Mesodermal cell (in vitro differentiated cells): Measurements from ENCODE around the gene PRPF18.

Source experiments
- H3K27ac ChIP-seq: 2 replicates; pipeline ENCODE4 v1.7.0; 2013; ENCODE audit warnings: mild to moderate bottlenecking, low read depth, low read length, moderate library complexity; ENCODE audit not compliant: severe bottlenecking
- H3K36me3 ChIP-seq: 2 replicates; pipeline ENCODE4 v1.7.1; 2013; ENCODE audit warnings: mild to moderate bottlenecking, low read length, moderate library complexity; ENCODE audit not compliant: control insufficient read depth, insufficient read depth
- H3K4me1 ChIP-seq: one replicate; pipeline ENCODE4 v1.7.1; 2013; ENCODE audit warnings: mild to moderate bottlenecking, low read length; ENCODE audit not compliant: insufficient read depth, control insufficient read depth, poor library complexity, severe bottlenecking
- H3K4me3 ChIP-seq: 2 replicates; pipeline ENCODE4 v1.7.0; 2013; ENCODE audit warnings: low read length, control low read depth, mild to moderate bottlenecking; ENCODE audit not compliant: insufficient read depth, poor library complexity, severe bottlenecking; ENCODE audit errors: extremely low read depth
- H3K9me3 ChIP-seq: 2 replicates; pipeline ENCODE4 v1.7.1; 2013; ENCODE audit warnings: mild to moderate bottlenecking, low read length, moderate library complexity; ENCODE audit not compliant: control insufficient read depth
- whole genome bisulfite sequencing, 2 experiments: methylation state at CpG; one replicate each; pipeline ENCODE4 v1.1.5; 2013; ENCODE audit warnings: missing lambda C conversion rate in 2 of 2; ENCODE audit not compliant: insufficient coverage in 2 of 2; 5-methylcytosine and 5-hydroxymethylcytosine counted together

PRPF18 gene

DNA sequence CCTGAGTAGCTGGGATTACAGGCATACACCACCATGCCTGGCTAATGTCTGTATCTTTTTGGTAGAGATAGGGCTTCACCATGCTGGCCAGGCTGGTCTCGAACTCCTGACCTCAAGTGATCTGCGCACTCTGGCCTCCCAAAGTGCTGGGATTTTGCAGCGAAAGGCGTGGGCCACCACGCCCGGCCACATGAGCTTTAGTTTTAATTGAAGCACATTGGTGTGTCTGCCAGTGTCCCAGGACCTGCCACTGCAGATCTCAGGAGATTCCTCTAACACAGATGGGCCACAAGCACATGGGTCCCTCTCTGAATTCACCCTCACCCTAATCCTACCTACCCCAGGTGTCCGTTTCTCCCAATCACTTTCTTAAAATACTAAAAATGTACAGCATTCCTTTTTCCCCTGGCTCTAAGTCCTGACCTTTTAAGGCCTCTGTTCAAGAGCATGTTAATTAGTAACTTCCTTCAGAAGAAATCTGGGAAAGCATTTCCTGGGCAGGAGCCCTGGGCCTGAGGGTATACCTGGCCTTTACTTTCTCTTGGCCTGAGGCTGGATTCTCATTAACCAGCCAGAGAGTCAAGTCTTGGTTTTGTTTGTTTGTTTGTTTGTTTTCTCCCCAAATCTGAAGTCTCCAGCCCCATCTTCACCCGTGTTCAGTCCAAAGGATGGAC lies 82.6 kb downstream of the PRPF18 start:
- 97% methylated on average over 7 of the region's 8 CpGs for WGBS, 2 experiments
- no peaks in the 10 kb centered on the region for H3K9me3 ChIP-seq
- peaks cover 97% of the 10 kb centered on the region for H3K36me3 ChIP-seq
- no peak overlapping the region for H3K4me3 ChIP-seq
- H3K4me1 ChIP-seq, result peaks cover 16% of the 10 kb centered on the region
- H3K27ac ChIP-seq, result no peak overlapping the region

DNA sequence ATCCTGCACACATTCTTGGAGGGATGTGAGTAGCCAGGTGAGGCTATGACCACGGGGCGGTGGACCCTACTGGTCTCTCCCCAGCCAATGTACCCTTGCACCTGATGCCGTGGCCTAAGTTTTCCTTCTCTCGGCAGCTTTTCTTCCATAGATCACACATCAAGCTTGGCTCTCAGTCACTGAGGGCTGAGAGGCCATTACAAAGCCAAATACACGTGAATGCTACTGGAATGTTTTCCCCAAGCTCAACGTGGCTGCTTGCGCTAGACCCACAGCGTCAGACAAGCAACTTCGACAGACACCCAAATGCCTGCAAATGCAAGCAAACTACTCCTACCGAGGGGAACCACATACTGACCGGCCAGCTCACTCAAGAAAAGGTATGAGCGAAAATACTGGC lies 83.1 kb downstream of the PRPF18 start:
- Histone ChIP-seq H3K9me3 (no peaks in the 10 kb centered on the region), H3K4me3 (no peak overlapping the region), H3K27ac (no peak overlapping the region), H3K4me1 (peaks cover 16% of the 10 kb centered on the region), H3K36me3 (peaks cover 97% of the 10 kb centered on the region)
- WGBS, 2 experiments, result 95 to 98% methylated on average over 9 to 11 of the region's 12 CpGs

DNA sequence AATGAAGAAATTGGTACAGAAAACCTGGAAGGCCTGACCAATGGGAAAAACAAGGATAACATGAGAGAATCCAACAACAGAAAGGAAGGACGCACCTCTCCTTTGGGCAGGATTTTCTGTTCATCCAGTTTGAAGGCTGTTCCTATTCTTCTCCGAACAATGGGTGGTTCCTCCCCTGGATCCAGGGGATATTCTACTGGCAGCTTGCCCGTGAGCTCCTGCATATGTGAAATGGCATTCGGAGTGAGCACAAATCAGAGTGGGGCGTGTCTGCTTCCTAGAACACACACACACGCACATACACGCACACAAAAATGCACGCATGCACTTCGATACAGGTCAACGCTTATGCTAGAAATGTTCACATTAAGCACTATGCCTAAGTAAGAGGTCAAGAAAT lies 83.5 kb downstream of the PRPF18 start:
- WGBS, 2 experiments, result 88 to 91% methylated on average over 7 to 10 of the region's 10 CpGs
- H3K36me3 ChIP-seq, result peaks cover 95% of the 10 kb centered on the region

DNA sequence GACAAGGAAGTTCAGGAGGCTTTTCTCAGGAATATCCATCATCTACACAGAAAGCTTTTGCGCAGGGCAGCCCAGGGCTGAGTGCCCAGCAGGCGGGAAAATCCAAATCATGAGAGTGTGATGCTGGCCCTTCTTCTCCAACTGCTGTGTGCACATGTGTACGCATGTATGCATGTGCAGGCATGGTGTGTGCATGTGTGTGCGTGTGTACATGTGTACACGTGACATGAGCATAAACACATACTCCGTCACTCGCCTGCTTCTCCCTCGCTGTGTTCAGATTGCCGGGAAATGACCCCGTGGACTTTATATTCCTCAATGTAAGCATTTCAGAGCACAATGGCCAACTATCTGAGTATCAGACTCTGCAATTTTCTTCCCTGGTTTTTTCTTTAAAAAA lies 85.1 kb downstream of the PRPF18 start:
- peaks cover 94% of the 10 kb centered on the region for H3K36me3 ChIP-seq
- H3K4me3 ChIP-seq, result no peak overlapping the region
- no peaks in the 10 kb centered on the region for H3K9me3 ChIP-seq
- peak overlapping the region; percentile 33 for H3K27ac ChIP-seq
- WGBS, 2 experiments, result 92 to 99% methylated on average over 8 to 9 of the region's 10 CpGs
- peaks cover 16% of the 10 kb centered on the region for H3K4me1 ChIP-seq

More for the DNA sequence above, 83.5 kb downstream of the PRPF18 start:
- Histone ChIP-seq H3K4me3 (no peak overlapping the region), H3K9me3 (no peaks in the 10 kb centered on the region), H3K27ac (no peak overlapping the region), H3K4me1 (peaks cover 16% of the 10 kb centered on the region)

DNA sequence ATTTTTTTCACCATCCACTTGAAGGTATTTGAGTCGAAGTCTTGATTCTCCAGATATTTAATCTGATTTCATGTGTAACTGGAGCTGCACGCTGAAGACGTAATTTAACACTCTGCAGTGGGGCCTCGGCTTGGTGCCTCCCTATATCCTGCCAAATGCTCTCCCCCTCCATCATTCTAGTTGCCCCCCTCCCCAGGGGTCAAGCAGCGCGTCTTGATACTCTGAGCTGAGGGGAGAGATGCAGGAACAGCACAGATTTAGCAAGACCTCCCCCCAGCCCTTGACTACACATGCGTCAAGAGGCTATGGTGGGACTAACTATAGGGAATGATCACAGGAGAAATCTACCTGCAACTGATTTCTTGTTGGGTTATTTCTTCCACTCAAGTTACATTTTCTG lies 85.8 kb downstream of the PRPF18 start:
- H3K27ac ChIP-seq, result peak overlapping the region; percentile 33
- WGBS, 2 experiments, result 59 to 67% methylated on average over 3 to 4 of the region's 7 CpGs
- no peak overlapping the region for H3K4me3 ChIP-seq
- H3K9me3 ChIP-seq, result no peaks in the 10 kb centered on the region
- H3K36me3 ChIP-seq, result peaks cover 92% of the 10 kb centered on the region
- peaks cover 16% of the 10 kb centered on the region for H3K4me1 ChIP-seq

DNA sequence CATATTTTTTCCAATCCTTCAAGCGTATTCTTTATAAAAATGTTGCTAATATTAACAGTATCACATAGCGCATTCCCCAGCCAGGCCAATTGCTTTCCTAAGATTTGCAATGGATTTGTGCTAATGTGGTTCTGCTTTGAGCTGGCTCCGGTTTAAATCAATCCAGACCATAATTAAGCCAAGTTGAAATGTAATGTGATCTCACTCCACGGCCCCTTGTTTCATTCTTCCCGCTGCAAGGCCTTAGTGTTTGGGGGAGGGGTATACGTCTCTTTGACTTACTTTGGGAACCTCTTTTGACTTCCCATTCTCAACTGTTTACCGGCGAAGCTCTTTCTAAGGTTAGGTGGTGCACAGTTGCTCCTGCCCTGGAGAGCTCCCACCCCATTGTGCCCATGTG lies 86.4 kb downstream of the PRPF18 start:
- H3K27ac ChIP-seq, result peak overlapping the region; percentile 33
- H3K4me1 ChIP-seq, result peaks cover 16% of the 10 kb centered on the region
- H3K9me3 ChIP-seq, result no peaks in the 10 kb centered on the region
- WGBS, 2 experiments, result 100% methylated on average over 1 of the region's 8 CpGs; no CpG with 5 or more reads in 1 of the 2 experiments
- no peak overlapping the region for H3K4me3 ChIP-seq
- peaks cover 92% of the 10 kb centered on the region for H3K36me3 ChIP-seq

DNA sequence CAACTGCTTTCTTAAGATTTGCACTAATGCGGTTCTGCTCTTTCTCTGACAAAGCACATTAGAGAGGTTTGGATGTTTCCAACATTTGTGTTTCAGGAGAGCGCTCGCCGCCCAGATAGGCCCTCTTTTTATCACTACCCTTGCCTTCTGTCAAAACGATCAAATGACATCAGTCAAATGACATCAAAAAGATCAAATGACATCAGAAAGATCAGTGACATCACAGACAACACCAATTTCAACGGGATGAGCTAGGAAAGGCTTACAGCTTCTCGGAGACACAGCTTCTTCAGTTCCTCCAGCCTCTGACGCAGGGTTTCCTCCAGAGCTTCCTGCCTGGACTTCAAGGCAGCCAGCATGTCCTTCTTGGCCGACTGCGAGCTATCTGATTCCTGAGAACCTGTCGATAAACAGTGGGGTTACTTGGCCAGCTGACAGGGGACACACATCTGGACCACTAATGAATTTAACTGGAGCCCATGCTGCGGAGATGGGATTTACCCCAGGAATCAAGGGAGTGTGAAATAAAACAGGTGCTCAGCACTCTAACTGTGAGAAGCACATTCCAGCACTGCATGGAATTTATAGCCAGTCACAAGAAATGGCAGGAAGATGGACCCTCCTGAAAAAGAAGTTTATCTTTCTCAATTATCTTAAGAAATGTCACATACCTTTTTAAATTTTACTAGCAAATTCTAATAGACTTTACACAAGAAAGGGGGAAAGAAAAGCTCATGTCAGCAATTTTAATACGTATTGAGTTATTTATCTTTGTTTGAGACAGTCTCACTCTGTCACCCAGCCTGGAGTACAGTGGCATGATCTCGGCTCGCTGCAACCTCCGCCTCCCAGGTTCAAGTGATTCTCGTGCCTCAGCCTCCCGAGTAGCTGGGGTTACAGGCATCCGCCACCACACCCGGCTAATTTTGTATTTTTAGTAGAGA lies 88.2 kb downstream of the PRPF18 start:
- Histone ChIP-seq H3K4me1 (peaks cover 10% of the 10 kb centered on the region), H3K36me3 (peaks cover 90% of the 10 kb centered on the region), H3K4me3 (no peak overlapping the region), H3K27ac (no peak overlapping the region), H3K9me3 (no peaks in the 10 kb centered on the region)
- WGBS, 2 experiments, result 90 to 93% methylated on average over 15 to 19 of the region's 20 CpGs

DNA sequence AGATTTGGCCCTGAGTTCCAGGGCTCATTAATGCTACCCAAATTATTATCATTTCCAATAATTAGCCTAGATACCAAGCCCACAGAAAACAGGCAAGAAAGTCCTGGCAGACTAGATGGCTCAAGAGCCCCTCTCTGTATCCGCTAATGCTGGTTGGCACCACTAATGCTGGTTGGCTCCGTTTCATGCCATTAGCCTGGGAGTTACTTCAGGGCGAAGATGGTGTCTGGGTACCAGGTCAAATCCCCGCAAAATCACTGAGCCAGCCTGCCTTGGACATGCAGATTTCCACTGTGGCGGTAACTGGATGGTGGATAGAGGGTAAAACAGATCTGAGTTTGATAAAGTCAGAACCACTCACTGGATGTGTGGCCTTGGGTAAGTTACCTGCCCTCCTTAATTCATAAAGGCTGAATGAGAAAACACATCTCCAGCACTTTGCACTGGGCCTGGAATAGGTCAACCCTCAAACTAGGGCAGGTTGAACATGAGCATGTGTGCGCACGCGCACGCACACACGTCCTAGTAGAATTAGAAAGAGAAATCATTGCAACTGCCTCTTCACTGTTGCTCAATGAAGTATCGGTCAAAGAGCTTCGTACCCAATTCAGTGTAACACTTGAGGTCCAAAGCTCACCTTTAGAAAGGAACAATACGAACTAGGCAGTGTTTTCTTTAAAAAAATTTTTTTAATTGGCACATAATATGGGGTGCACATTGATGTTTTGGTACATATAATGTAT lies 91.5 kb downstream of the PRPF18 start:
- WGBS, 2 experiments, result 94 to 99% methylated on average over 11 to 12 of the region's 13 CpGs
- H3K4me1 ChIP-seq, result peaks cover 2% of the 10 kb centered on the region
- H3K4me3 ChIP-seq, result no peak overlapping the region
- peaks cover 93% of the 10 kb centered on the region for H3K36me3 ChIP-seq
- H3K27ac ChIP-seq, result no peak overlapping the region
- H3K9me3 ChIP-seq, result no peaks in the 10 kb centered on the region
